ENCODE measurements around the gene SPIN1. TPM values are rescaled to one million over a fixed set of nuclear protein-coding genes. Genes with fewer than 3 reads are reported as not detected.

SPIN1 gene
- total RNA-seq, 1 experiment from 2014 or later, result 123 TPM

- ChIA-PET CTCF (no interaction called here), POLR2A (no interaction called here)
- Mint-ChIP-seq H3K27ac (no peak overlapping the region), H3K27me3 (ENCODE audit: low read depth) (no peaks in the 10 kb centered on the region), H3K9me3 (0 out of 2 replicates have a peak, but pooled peaks cover 4% of the 10 kb centered on the region), H3K36me3 (no peaks in the 10 kb centered on the region), H3K4me3 (no peak overlapping the region), H3K4me1 (peaks cover 17% of the 10 kb centered on the region)
- ATAC-seq (no peak), DNase-seq (ENCODE audit: low spot score) (no peak)
- TF ChIP-seq ZNF512 (CRISPR knock-in tag; IDR thresholded peaks at IDR 0.05; ENCODE audit: borderline replicate concordance) (no peak), MLX (CRISPR knock-in tag; IDR thresholded peaks at IDR 0.05) (no peak), CREB1 (CRISPR knock-in tag; IDR thresholded peaks at IDR 0.05) (no peak), E2F4 (CRISPR knock-in tag; IDR thresholded peaks at IDR 0.05; ENCODE audit: borderline replicate concordance, low read depth) (no peak), ZNF263 (CRISPR knock-in tag; IDR thresholded peaks at IDR 0.05; ENCODE audit: low read depth) (no peak), HMGA2 (CRISPR knock-in tag; IDR thresholded peaks at IDR 0.05) (no peak), ELF4 (CRISPR knock-in tag; IDR thresholded peaks at IDR 0.05; ENCODE audit: low read depth) (no peak), GRHL2 (CRISPR knock-in tag; IDR thresholded peaks at IDR 0.05; ENCODE audit: insufficient replicate concordance, severe bottlenecking) (no peak), MAX (CRISPR knock-in tag; IDR thresholded peaks at IDR 0.05) (no peak), OVOL2 (CRISPR knock-in tag; IDR thresholded peaks at IDR 0.05; ENCODE audit: borderline replicate concordance) (no peak), ZNF423 (CRISPR knock-in tag; IDR thresholded peaks at IDR 0.05) (no peak), ATF6 (CRISPR knock-in tag; IDR thresholded peaks at IDR 0.05) (no peak), ZNF425 (CRISPR knock-in tag; conservative IDR thresholded peaks at IDR 0.05) (no peak), E2F5 (CRISPR knock-in tag; IDR thresholded peaks at IDR 0.05) (no peak), AFF4 (CRISPR knock-in tag; IDR thresholded peaks at IDR 0.05; ENCODE audit: borderline replicate concordance) (no peak), ZNF138 (CRISPR knock-in tag; conservative IDR thresholded peaks at IDR 0.05) (no peak), ATF1 (CRISPR knock-in tag; IDR thresholded peaks at IDR 0.05) (no peak), SOX15 (CRISPR knock-in tag; IDR thresholded peaks at IDR 0.05) (no peak)
- TF ChIP-seq, protein P1, sequence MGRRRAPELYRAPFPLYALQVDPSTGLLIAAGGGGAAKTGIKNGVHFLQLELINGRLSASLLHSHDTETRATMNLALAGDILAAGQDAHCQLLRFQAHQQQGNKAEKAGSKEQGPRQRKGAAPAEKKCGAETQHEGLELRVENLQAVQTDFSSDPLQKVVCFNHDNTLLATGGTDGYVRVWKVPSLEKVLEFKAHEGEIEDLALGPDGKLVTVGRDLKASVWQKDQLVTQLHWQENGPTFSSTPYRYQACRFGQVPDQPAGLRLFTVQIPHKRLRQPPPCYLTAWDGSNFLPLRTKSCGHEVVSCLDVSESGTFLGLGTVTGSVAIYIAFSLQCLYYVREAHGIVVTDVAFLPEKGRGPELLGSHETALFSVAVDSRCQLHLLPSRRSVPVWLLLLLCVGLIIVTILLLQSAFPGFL (CRISPR knock-in tag; IDR thresholded peaks at IDR 0.05; ENCODE audit: borderline replicate concordance), result no peak
These were observed 109.0 kb downstream of the SPIN1 start for GRCh38 chr9:88497224-88497623.

Data from WTC11 (cell line).